Type B pancreatic cell (in vitro differentiated cells): ENCODE results near the gene EIPR1. TPM values are rescaled to one million over a fixed set of nuclear protein-coding genes. Genes with fewer than 3 reads are reported as not detected.

Experiments
- DNase-seq: peaks from one replicate; pipeline ENCODE4 v3.0.0; 2021; ENCODE audit warnings: mixed read lengths; ENCODE audit not compliant: unreplicated experiment; ENCODE audit errors: extremely low spot score
- H3K27ac Mint-ChIP-seq: 2 replicates; pipeline ENCODE4 v1.8.0; 2021; ENCODE audit warnings: mild to moderate bottlenecking, mixed read lengths
- H3K27me3 Mint-ChIP-seq: 2 replicates; pipeline ENCODE4 v1.8.0; 2021; ENCODE audit warnings: mixed read lengths
- H3K36me3 Mint-ChIP-seq: 2 replicates; pipeline ENCODE4 v1.8.0; 2021; ENCODE audit warnings: mixed read lengths
- H3K4me1 Mint-ChIP-seq: one replicate; pipeline ENCODE4 v1.8.0; 2021; ENCODE audit warnings: mixed read lengths; ENCODE audit not compliant: unreplicated experiment
- H3K4me3 Mint-ChIP-seq: 2 replicates; pipeline ENCODE4 v1.8.0; 2021; ENCODE audit warnings: mild to moderate bottlenecking, mixed read lengths
- H3K9me3 Mint-ChIP-seq: 2 replicates; pipeline ENCODE4 v1.8.0; 2021; ENCODE audit warnings: mixed read lengths
- CTCF ChIP-seq: fragments of 200-600 bp; sonication (generic); conservative IDR thresholded peaks from 2 replicates; pipeline ENCODE4 v1.5.0; 2021; ENCODE audit warnings: antibody characterized with exemption, mild to moderate bottlenecking
- total RNA-seq: library from RNA; stranded (reverse); gene quantifications from 2 replicates; pipeline ENCODE4 v1.2.1, GENCODE V29; 2021; ENCODE audit warnings: low replicate concordance

The EIPR1 gene
- total RNA-seq, 1 donor from 2014 or later: 24.9 TPM

- H3K4me1 Mint-ChIP-seq: no peaks in the 10 kb centered on the region
- no peak overlapping the region for H3K4me3 Mint-ChIP-seq
- H3K27me3 Mint-ChIP-seq: no peaks in the 10 kb centered on the region
- H3K36me3 Mint-ChIP-seq: peaks cover 16% of the 10 kb centered on the region
- H3K27ac Mint-ChIP-seq: no peak overlapping the region
- DNase-seq: no peak
- H3K9me3 Mint-ChIP-seq: no peaks in the 10 kb centered on the region
- TF ChIP-seq CTCF: no peak
Measured at GRCh38 chr2:3344897-3345296, 32.7 kb downstream of the EIPR1 start.

- H3K4me3 Mint-ChIP-seq: no peak overlapping the region
- no peak overlapping the region for H3K27ac Mint-ChIP-seq
- TF ChIP-seq CTCF: no peak
- no peak for DNase-seq
- H3K36me3 Mint-ChIP-seq: peaks cover 16% of the 10 kb centered on the region
- no peaks in the 10 kb centered on the region for H3K4me1 Mint-ChIP-seq
- no peaks in the 10 kb centered on the region for H3K9me3 Mint-ChIP-seq
- H3K27me3 Mint-ChIP-seq: no peaks in the 10 kb centered on the region
Measured at GRCh38 chr2:3343012-3343411, 34.6 kb downstream of the EIPR1 start.

GRCh38 chr2:3342324-3342723, 35.3 kb downstream of the EIPR1 start:
- Mint-ChIP-seq H3K36me3 (peaks cover 15% of the 10 kb centered on the region), H3K9me3 (no peaks in the 10 kb centered on the region), H3K4me3 (no peak overlapping the region), H3K4me1 (no peaks in the 10 kb centered on the region), H3K27ac (no peak overlapping the region), H3K27me3 (no peaks in the 10 kb centered on the region)
- no peak for DNase-seq
- no peak for TF ChIP-seq CTCF

- DNase-seq: no peak
- Mint-ChIP-seq H3K4me3 (no peak overlapping the region), H3K36me3 (peaks cover 5% of the 10 kb centered on the region), H3K27me3 (no peaks in the 10 kb centered on the region), H3K9me3 (no peaks in the 10 kb centered on the region), H3K27ac (no peak overlapping the region), H3K4me1 (no peaks in the 10 kb centered on the region)
- no peak for TF ChIP-seq CTCF
Measured at GRCh38 chr2:3341336-3341735, 36.3 kb downstream of the EIPR1 start.

GRCh38 chr2:3340144-3340543, 37.5 kb downstream of the EIPR1 start:
- no peak overlapping the region for H3K27ac Mint-ChIP-seq
- no peak overlapping the region for H3K4me3 Mint-ChIP-seq
- H3K4me1 Mint-ChIP-seq: no peaks in the 10 kb centered on the region
- no peaks in the 10 kb centered on the region for H3K9me3 Mint-ChIP-seq
- H3K27me3 Mint-ChIP-seq: no peaks in the 10 kb centered on the region
- TF ChIP-seq CTCF: no peak
- DNase-seq: no peak
- peaks cover 3% of the 10 kb centered on the region for H3K36me3 Mint-ChIP-seq

GRCh38 chr2:3338340-3338739, 39.3 kb downstream of the EIPR1 start:
- H3K36me3 Mint-ChIP-seq: peaks cover 10% of the 10 kb centered on the region
- TF ChIP-seq CTCF: no peak

More at GRCh38 chr2:3338340-3338739, 39.3 kb downstream of the EIPR1 start:
- no peak for DNase-seq
- Mint-ChIP-seq H3K27me3 (no peaks in the 10 kb centered on the region), H3K4me1 (no peaks in the 10 kb centered on the region), H3K4me3 (no peak overlapping the region), H3K27ac (no peak overlapping the region), H3K9me3 (no peaks in the 10 kb centered on the region)
